Prostate gland (tissue), 1 donor: ENCODE data around the gene MTHFR.

Experiments used
- POLR2A ChIP-seq: fragments of 450-650 bp; IDR thresholded peaks from one replicate; pipeline ENCODE4 v1.6.1; 2016; ENCODE audit warnings: antibody characterized with exemption, mild to moderate bottlenecking
- POLR2AphosphoS5 ChIP-seq: sonication (generic); formaldehyde crosslinking; IDR thresholded peaks from one replicate; pipeline ENCODE4 v1.6.1; 2017; ENCODE audit warnings: antibody characterized with exemption

- TF ChIP-seq POLR2AphosphoS5, result no peak
- TF ChIP-seq POLR2A, result no peak
Measured at GRCh38 chr1:11787804-11788436, 17.8 kb downstream of the MTHFR start.
